GM18502 (cell line): ENCODE results near the gene GPR89B.
"Not testable (repeated sequence)": the region's sequence is repeated elsewhere in the genome, so short reads cannot be mapped to it uniquely, and the experiment has no call there.

Source experiments
- ATAC-seq: cut with Tn5 transposase; IDR thresholded peaks from one replicate; pipeline ENCODE4 v1.9.1; 2021; ENCODE audit warnings: mild to moderate bottlenecking; ENCODE audit not compliant: unreplicated experiment, poor library complexity

Gene GPR89B

DNA sequence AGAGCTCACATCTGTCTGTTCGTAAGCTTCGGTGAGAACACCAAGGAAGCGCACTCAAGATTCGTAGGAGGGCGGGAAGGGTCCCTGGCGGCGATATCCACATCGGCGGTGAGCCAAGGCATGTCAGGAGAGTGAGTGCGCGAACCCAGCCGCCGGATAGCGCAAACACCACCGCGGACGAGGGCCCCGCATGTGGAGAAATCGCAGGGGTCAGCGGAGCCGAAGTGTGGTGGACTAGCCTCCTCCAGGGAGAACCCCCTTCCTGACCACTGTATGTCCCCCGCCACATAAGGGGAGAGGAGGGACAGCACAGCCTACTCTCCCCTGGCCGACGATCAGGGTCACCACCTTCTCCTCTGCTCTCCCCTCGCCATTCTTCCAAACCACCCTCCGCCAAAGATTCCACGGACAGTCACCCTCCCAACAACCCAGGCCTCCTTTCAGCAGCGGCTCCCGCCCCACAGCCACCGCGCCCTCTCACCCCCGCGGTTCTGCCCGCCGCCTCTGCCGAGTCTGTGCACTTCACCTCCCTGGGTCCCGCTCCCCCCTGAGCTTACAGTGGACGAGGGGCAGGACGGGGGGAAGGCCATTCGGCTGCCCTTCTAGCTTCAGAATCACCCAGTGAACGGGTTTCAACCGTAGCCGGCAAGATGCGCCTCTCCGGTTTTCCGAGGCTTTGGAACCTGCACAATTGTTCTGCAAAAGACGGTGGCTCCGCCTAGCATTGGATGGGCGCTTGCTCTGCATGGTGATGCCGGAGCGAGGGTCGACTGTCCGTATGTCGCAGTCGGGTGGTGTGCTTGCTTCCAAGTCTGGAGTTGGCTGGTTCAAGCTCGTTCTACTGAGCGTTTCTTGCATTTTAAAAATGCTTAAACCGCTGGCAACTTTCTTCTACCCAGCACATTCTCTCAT is 86.3 kb downstream of the GPR89B start:
- ATAC-seq, result not testable (repeated sequence)

DNA sequence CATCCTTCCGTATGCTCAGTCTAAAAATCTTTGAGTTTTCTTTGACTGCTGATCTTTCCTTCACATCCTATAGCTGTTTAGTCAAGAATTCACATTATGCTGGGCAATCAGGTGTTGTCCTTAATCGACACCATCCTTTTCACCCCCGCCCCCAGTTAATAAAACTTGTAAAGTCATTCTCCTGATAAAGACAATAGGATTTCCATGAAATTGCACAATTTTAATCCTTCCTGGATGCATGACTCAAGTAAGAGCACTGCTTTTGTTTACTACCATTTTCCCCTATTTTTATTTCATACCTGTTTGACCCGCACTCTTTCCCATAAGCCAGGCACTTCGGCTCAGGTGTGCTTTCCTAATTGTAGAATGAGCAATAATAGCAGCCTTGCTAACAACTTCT is 96.7 kb downstream of the GPR89B start:
- ATAC-seq, result not testable (repeated sequence)

- not testable (repeated sequence) for ATAC-seq
Measured at GRCh38 chr1:148027004-148027403, 98.8 kb downstream of the GPR89B start.

DNA sequence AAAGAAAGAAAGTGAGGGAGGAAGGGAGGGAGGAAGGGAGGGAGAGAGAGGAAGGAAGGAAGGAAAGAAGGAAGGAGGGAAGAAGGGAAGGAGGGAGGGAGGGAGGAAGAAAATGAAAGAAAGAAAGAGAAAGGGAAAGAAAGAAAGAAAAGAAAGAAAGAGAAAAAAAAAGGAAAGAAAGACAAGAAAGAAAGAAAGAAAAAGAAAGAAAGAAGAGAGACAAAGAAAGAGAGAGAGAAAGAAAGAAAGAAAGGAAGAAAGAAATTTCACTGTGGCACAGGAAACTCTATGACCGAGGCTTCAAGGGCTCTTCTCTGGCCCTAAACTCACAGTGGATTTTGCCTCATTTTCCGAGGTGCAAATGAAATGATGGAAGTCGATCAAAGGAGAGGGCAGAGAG is 104.0 kb downstream of the GPR89B start:
- not testable (repeated sequence) for ATAC-seq

GRCh38 chr1:148032690-148033089 is 104.5 kb downstream of the GPR89B start:
- not testable (repeated sequence) for ATAC-seq

GRCh38 chr1:148033147-148033546 is 104.9 kb downstream of the GPR89B start:
- not testable (repeated sequence) for ATAC-seq

- not testable (repeated sequence) for ATAC-seq
Measured at GRCh38 chr1:148037850-148038461, 109.7 kb downstream of the GPR89B start.

GRCh38 chr1:148038462-148039333 is 110.5 kb downstream of the GPR89B start:
- ATAC-seq, result peak; percentile 87
